Mesendoderm (in vitro differentiated cells): ENCODE data around the gene TNFSF9.
A peak's percentile ranks its signal among the peaks of the same experiment; 100 is the strongest.

Experiments used
- DNase-seq: peaks from one replicate; pipeline ENCODE4 v3.0.0; 2013
- H2AK5ac ChIP-seq: 2 replicates; pipeline ENCODE4 v1.6.1; 2013; ENCODE audit warnings: low read length, inconsistent platforms
- H2BK120ac ChIP-seq: 2 replicates; pipeline ENCODE4 v1.6.1; 2013; ENCODE audit warnings: low read depth, mild to moderate bottlenecking, low read length, moderate library complexity, mixed read lengths
- H2BK15ac ChIP-seq: replicated peaks from 2 replicates; pipeline ENCODE4 v1.6.1; 2013; ENCODE audit warnings: low read depth, mild to moderate bottlenecking, moderate library complexity
- H2BK5ac ChIP-seq: 2 replicates; pipeline ENCODE4 v1.6.1; 2013; ENCODE audit warnings: low read length, inconsistent platforms
- H3K18ac ChIP-seq: 2 replicates; pipeline ENCODE4 v1.6.1; 2013; ENCODE audit warnings: mild to moderate bottlenecking, low read length, mixed read lengths
- H3K23ac ChIP-seq: one replicate; pipeline ENCODE4 v1.6.1; 2013; ENCODE audit warnings: low read length
- H3K27ac ChIP-seq: 2 replicates; pipeline ENCODE4 v1.5.1; 2013; ENCODE audit warnings: low read depth, mild to moderate bottlenecking, inconsistent platforms, low read length, moderate library complexity
- H3K27me3 ChIP-seq: 2 replicates; pipeline ENCODE4 v1.6.1; 2013; ENCODE audit warnings: low read length, control low read depth, mild to moderate bottlenecking, inconsistent platforms; ENCODE audit not compliant: insufficient read depth, poor library complexity
- H3K36me3 ChIP-seq: 2 replicates; pipeline ENCODE4 v1.6.1; 2013; ENCODE audit warnings: low read length, inconsistent platforms; ENCODE audit not compliant: control insufficient read depth, insufficient read depth
- H3K4ac ChIP-seq: one replicate; pipeline ENCODE4 v1.6.1; 2013; ENCODE audit warnings: low read depth, mild to moderate bottlenecking, low read length, moderate library complexity
- H3K4me1 ChIP-seq: 2 replicates; pipeline ENCODE4 v1.6.1; 2013; ENCODE audit warnings: low read depth, low read length, inconsistent platforms; ENCODE audit not compliant: control insufficient read depth
- H3K4me2 ChIP-seq: 2 replicates; pipeline ENCODE4 v1.6.1; 2013; ENCODE audit warnings: low read length
- H3K4me3 ChIP-seq: 2 replicates; pipeline ENCODE4 v1.5.1; 2013; ENCODE audit warnings: mild to moderate bottlenecking, low read length
- H3K56ac ChIP-seq: one replicate; pipeline ENCODE4 v1.6.1; 2013; ENCODE audit warnings: low read length
- H3K79me1 ChIP-seq: 2 replicates; pipeline ENCODE4 v1.6.1; 2013; ENCODE audit warnings: low read length, inconsistent platforms
- H3K79me2 ChIP-seq: 2 replicates; pipeline ENCODE4 v1.6.1; 2013; ENCODE audit warnings: mild to moderate bottlenecking, low read length; ENCODE audit not compliant: control insufficient read depth, insufficient read depth
- H3K9ac ChIP-seq: 2 replicates; pipeline ENCODE4 v1.6.1; 2013; ENCODE audit warnings: low read length, inconsistent platforms
- H4K5ac ChIP-seq: one replicate; pipeline ENCODE4 v1.6.1; 2013; ENCODE audit warnings: low read length
- H4K8ac ChIP-seq: one replicate; pipeline ENCODE4 v1.6.1; 2013; ENCODE audit warnings: low read depth, mild to moderate bottlenecking, control low read depth, low read length, moderate library complexity
- WGBS: extraction: QIAGEN DNeasy Blood & Tissue Kit; methylation state at CpG from one replicate; pipeline ENCODE4 v1.1.7; 2013; ENCODE audit warnings: low lambda C conversion rate, missing lambda C conversion rate; ENCODE audit not compliant: insufficient coverage; ENCODE audit errors: extremely low coverage; 5-methylcytosine and 5-hydroxymethylcytosine counted together

TNFSF9 gene

DNA sequence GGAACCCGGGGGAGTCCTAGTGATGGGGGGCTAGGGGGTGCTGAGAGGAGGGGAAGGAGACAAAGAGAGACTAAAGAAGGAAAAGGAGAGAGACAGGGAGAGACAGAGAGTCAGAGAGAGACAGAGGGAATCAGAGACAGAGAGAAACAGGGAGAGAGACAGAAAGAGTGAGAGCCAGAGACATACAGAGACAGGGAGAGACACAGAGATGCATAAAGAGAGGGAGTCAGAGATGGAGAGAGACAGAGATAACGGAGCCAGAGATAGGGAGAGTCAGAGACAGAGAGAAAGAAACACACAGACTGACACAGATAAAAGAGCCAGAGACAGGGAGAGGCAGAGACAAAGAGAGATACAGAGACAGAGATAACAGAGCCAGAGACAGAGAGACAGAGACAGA is 1.5 kb upstream of the TNFSF9 start:
- Histone ChIP-seq H3K27ac (no peak overlapping the region), H2BK5ac (no peak overlapping the region), H4K8ac (no peak overlapping the region), H3K23ac (no peak overlapping the region), H3K27me3 (peaks cover 10% of the 10 kb centered on the region), H4K5ac (no peak overlapping the region), H3K79me2 (no peaks in the 10 kb centered on the region), H3K4me2 (no peak overlapping the region), H2BK15ac (no peak overlapping the region), H3K18ac (no peak overlapping the region), H3K4ac (no peak overlapping the region), H3K36me3 (no peaks in the 10 kb centered on the region), H3K4me3 (no peak overlapping the region), H2AK5ac (no peak overlapping the region), H3K79me1 (no peaks in the 10 kb centered on the region), H3K4me1 (peaks cover 6% of the 10 kb centered on the region), H3K56ac (no peak overlapping the region), H3K9ac (no peak overlapping the region), H2BK120ac (no peak overlapping the region)
- no CpG with 5 or more reads among the region's 2 CpGs for WGBS
- no peak for DNase-seq

DNA sequence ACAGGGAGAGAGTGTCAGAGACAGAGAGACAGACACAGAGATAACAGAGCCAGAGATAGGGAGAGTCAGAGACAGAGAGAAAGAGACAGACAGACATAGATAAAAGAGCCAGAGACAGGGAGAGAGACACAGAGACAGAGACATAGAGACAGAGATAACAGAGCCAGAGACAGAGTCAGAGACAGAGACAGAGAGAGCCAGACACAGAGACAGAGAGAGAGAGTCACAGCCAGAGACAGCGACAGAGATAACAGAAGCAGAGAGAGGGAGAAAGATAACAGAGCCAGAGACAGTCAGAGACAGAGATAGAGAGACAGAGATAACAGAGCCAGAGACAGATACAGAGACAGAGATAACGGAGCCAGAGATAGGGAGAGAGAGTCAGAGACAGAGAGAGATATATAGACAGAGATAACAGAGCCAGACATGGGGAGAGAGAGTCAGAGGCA is 865 bp upstream of the TNFSF9 start:
- Histone ChIP-seq H4K5ac (no peak overlapping the region), H2AK5ac (no peak overlapping the region), H3K27me3 (peaks cover 10% of the 10 kb centered on the region), H3K79me1 (no peaks in the 10 kb centered on the region), H3K27ac (no peak overlapping the region), H3K4me3 (no peak overlapping the region), H2BK5ac (no peak overlapping the region), H2BK15ac (no peak overlapping the region), H2BK120ac (no peak overlapping the region), H3K79me2 (no peaks in the 10 kb centered on the region), H3K4me1 (peaks cover 6% of the 10 kb centered on the region), H3K9ac (no peak overlapping the region), H3K4me2 (no peak overlapping the region), H3K18ac (no peak overlapping the region), H3K23ac (no peak overlapping the region), H3K36me3 (no peaks in the 10 kb centered on the region), H3K4ac (no peak overlapping the region), H4K8ac (no peak overlapping the region), H3K56ac (no peak overlapping the region)
- no CpG with 5 or more reads among the region's 2 CpGs for WGBS
- DNase-seq = no peak

DNA sequence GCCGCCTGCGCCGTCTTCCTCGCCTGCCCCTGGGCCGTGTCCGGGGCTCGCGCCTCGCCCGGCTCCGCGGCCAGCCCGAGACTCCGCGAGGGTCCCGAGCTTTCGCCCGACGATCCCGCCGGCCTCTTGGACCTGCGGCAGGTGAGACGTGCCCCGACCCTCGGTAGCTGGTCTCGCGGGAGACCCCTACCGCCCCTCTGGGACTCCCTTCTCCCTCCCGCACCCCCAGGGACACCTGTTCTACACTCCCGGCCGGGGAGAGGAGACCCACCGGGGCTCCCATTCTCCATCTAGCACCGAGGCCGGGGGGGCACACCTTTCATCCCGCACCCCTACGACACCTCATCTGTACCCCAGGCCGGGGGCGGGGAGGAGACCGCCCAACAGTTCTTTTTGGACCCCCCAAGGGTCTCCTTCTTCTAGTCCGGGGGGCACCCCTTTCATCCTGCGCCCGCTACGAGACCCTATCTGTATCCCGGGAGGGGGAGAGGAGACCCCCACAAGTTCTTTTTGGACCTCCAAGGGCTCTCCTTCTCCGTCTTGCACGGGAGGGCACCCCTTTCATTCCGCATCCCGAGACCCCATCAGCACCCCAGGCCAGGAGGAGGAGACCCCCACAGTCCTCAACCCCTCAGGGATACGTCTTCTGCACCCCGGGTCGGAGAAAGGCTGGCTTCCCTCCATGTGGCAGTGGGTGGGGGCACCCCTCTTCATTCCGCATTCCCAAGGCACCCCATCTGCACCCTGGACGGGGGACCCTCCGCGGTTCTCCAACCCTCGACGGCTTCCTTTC is 533 bp downstream of the TNFSF9 start:
- Histone ChIP-seq H2AK5ac (no peak overlapping the region), H3K4me1 (peaks cover 6% of the 10 kb centered on the region), H3K18ac (peak overlapping the region; percentile 34), H2BK15ac (no peak overlapping the region), H4K5ac (no peak overlapping the region), H3K36me3 (no peaks in the 10 kb centered on the region), H3K79me1 (no peaks in the 10 kb centered on the region), H4K8ac (no peak overlapping the region), H3K4me3 (no peak overlapping the region), H3K9ac (peak overlapping the region; percentile 76), H3K27me3 (peaks cover 10% of the 10 kb centered on the region), H3K27ac (no peak overlapping the region), H3K4me2 (peak overlapping the region; percentile 70), H3K79me2 (no peaks in the 10 kb centered on the region), H3K4ac (no peak overlapping the region), H2BK120ac (no peak overlapping the region), H2BK5ac (no peak overlapping the region), H3K56ac (peak overlapping the region; percentile 83), H3K23ac (no peak overlapping the region)
- no peak for DNase-seq
- no CpG with 5 or more reads among the region's 57 CpGs for WGBS

DNA sequence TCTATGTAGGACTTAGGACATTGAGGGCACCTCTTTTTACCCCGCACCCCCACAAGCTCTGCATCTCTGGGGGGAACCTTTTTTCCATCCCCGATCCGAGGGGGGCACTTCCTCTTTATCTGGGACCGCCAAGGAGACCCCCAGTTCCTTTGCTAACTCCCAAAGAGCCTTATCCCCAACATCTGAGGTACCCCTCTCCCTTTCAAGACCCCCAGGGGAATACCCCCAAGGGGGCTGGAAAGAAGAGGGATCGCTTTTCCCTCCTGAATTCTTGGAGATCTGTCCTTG is 1.1 kb downstream of the TNFSF9 start:
- peaks cover 10% of the 10 kb centered on the region for H3K27me3 ChIP-seq
- peaks cover 6% of the 10 kb centered on the region for H3K4me1 ChIP-seq
- whole genome bisulfite sequencing = no CpG with 5 or more reads among the region's 5 CpGs

DNA sequence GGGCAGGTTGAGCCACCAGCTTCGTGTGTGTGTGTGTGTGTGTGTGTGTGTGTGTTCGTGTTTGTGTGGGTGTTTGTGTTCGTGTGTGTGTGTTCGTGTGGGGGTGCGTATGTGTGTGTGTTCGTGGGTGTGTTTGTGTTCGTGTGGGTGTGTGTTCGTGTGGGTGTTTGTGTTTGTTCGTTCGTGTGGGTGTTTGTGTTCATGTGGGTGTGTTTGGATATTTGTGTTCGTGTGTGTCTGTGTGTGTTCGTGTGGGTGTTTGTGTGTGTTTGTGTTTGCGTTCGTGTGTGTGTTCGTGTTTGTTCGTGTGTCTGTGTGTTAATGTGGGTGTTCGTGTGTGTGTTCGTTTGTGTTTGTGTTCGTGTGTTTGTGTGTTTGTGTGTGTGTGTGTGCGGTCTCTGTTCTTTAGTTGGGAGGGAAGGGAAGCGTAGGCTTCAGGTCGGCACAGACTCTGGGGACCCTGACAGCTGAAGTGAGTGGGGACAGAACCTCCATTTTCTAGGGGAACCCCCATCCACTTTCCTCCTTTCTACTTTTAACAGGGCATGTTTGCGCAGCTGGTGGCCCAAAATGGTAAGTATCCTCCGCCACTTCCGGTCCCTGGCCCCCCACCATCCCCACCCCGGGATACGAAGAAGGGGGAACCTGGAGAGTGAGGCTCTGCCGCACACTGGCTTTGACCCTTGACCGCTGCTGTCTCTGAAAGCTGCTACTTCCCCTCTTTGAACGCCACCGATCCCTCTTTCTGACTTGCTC is 1.6 kb downstream of the TNFSF9 start:
- Histone ChIP-seq H3K27me3 (peaks cover 10% of the 10 kb centered on the region), H4K8ac (no peak overlapping the region)

More for the DNA sequence above, 1.1 kb downstream of the TNFSF9 start:
- H3K79me1 ChIP-seq = no peaks in the 10 kb centered on the region
- H3K18ac ChIP-seq = no peak overlapping the region
- no peak overlapping the region for H4K5ac ChIP-seq
- no peak overlapping the region for H3K56ac ChIP-seq
- no peak overlapping the region for H2AK5ac ChIP-seq
- no peaks in the 10 kb centered on the region for H3K79me2 ChIP-seq
- no peak overlapping the region for H4K8ac ChIP-seq
- no peak overlapping the region for H2BK15ac ChIP-seq
- H3K36me3 ChIP-seq = no peaks in the 10 kb centered on the region
- no peak overlapping the region for H3K4me3 ChIP-seq
- H2BK120ac ChIP-seq = no peak overlapping the region
- no peak overlapping the region for H3K23ac ChIP-seq
- no peak for DNase-seq
- peak overlapping the region; percentile 7 for H3K4me2 ChIP-seq
- H3K27ac ChIP-seq = no peak overlapping the region
- peak overlapping the region; percentile 33 for H3K9ac ChIP-seq
- no peak overlapping the region for H2BK5ac ChIP-seq
- no peak overlapping the region for H3K4ac ChIP-seq

More for the DNA sequence above, 1.6 kb downstream of the TNFSF9 start:
- no CpG with 5 or more reads among the region's 31 CpGs for WGBS
- Histone ChIP-seq H3K79me2 (no peaks in the 10 kb centered on the region), H3K56ac (peak overlapping the region; percentile 76), H3K4me2 (peak overlapping the region; percentile 7), H3K4me3 (no peak overlapping the region), H3K79me1 (no peaks in the 10 kb centered on the region), H2BK120ac (no peak overlapping the region), H3K23ac (no peak overlapping the region), H2BK5ac (peak overlapping the region; percentile 7), H3K9ac (peak overlapping the region; percentile 33), H3K4ac (no peak overlapping the region), H3K4me1 (peaks cover 6% of the 10 kb centered on the region), H3K27ac (no peak overlapping the region), H2AK5ac (peak overlapping the region; percentile 88), H4K5ac (no peak overlapping the region), H3K36me3 (no peaks in the 10 kb centered on the region), H2BK15ac (no peak overlapping the region), H3K18ac (peak overlapping the region; percentile 0)
- no peak for DNase-seq
